Psoas muscle (tissue), 8 donors: ENCODE measurements around the gene BAHCC1. TPM values are rescaled to one million over a fixed set of nuclear protein-coding genes. Genes with fewer than 3 reads are reported as not detected.

ENCODE experiments used
- ATAC-seq, 4 donors: fragments of 200-7000 bp; cut with Tn5 transposase; one replicate each; pipeline ENCODE4 v1.9.1; 2020; ENCODE audit warnings: moderate library complexity in 3 of 4, mild to moderate bottlenecking in 2 of 4
- DNase-seq, 2 donors: peaks; one replicate each; pipeline ENCODE4 v3.0.0-alpha.2; 2020
- H3K27ac ChIP-seq: fragments of 200-600 bp; one replicate; pipeline ENCODE4 v1.8.0; 2022
- H3K27me3 ChIP-seq, 3 donors: fragments of 200-600 bp in 1 of 3; one replicate each; pipeline versions ENCODE4 v1.6.1 to v1.8.0; 2013 to 2022; ENCODE audit warnings: low read length in 2 of 3, mild to moderate bottlenecking in 2 of 3, moderate library complexity in 1 of 3; ENCODE audit not compliant: insufficient read depth in 3 of 3
- H3K36me3 ChIP-seq, 2 donors: fragments of 200-600 bp in 1 of 2; one replicate each; pipeline versions ENCODE4 v1.6.1 to v1.8.0; 2013 to 2022; ENCODE audit warnings: low read depth in 1 of 2, mild to moderate bottlenecking in 1 of 2, moderate library complexity in 1 of 2; ENCODE audit not compliant: insufficient read depth in 1 of 2
- H3K4me1 ChIP-seq: fragments of 200-600 bp; one replicate; pipeline ENCODE4 v1.8.0; 2022
- H3K4me3 ChIP-seq: fragments of 200-600 bp; one replicate; pipeline ENCODE4 v1.8.0; 2022; ENCODE audit warnings: mild to moderate bottlenecking
- H3K9me3 ChIP-seq: fragments of 200-600 bp; one replicate; pipeline ENCODE4 v1.8.0; 2022
- CTCF ChIP-seq: fragments of 200-600 bp; IDR thresholded peaks from one replicate; pipeline ENCODE4 v1.8.0; 2022; ENCODE audit warnings: antibody characterized with exemption
- WGBS, 3 donors: extraction: QIAGEN DNeasy Blood & Tissue Kit; methylation state at CpG; one replicate each; pipeline versions ENCODE4 v1.1.6 to v1.1.7; 2013; 5-methylcytosine and 5-hydroxymethylcytosine counted together
- intact Hi-C, 2 donors: fragments of 100-400 bp; cut with DNase I; formaldehyde crosslinking; loops; one replicate each; pipeline versions ENCODE4 v1.11.0 to v1.14.2; 2022
- polyA plus RNA-seq, 3 donors: library from polyadenylated mRNA; stranded (reverse); fragments of 200-250 nt; gene quantifications; one replicate each; pipeline ENCODE4 v1.2.3, GENCODE V29; 2013
- total RNA-seq, 4 donors: library from RNA; stranded (reverse); fragmentation: NEBNext Ultra II Directional in 2 of 4; extraction: Animal tissue kit (Norgen Biotek cat#: 25700) in 2 of 4; gene quantifications; one replicate each; pipeline versions ENCODE4 v1.2.1 to v1.2.4, GENCODE V29; 2021 to 2023
- donor health status: healthy with polysubstance abuse.
- donor health status: DM: no; HTN: no; CAD: no; lungs with moderate emphysema.
- donor health status: Bipolar disorder and iron deficiency.
- donor health status: healthy.
- donor health status: DM: yes; HTN: yes; CAD: no.
- donor health status: DM: no; HTN: no; CAD: no.
- donor health status: DM: no; HTN: no; CAD: no.
- donor health status: DM: yes; HTN: yes; CAD: no.

The BAHCC1 gene
- total and polyA plus RNA-seq, 7 donors = 2.8 to 10.7 (median 6.6) TPM

- TF ChIP-seq CTCF = no peak
- peak overlapping the region; percentile 99 for H3K27ac ChIP-seq
- no peak for ATAC-seq
- H3K9me3 ChIP-seq = no peaks in the 10 kb centered on the region
- no peak overlapping the region for H3K4me3 ChIP-seq
- H3K36me3 ChIP-seq = no peaks in the 10 kb centered on the region
- H3K27me3 ChIP-seq = no peaks in the 10 kb centered on the region
- peaks cover 40% of the 10 kb centered on the region for H3K4me1 ChIP-seq
- WGBS, 3 donors = 70 to 77% (median 74%) methylated on average over 10 of the region's 10 CpGs
- intact Hi-C loops = loop anchor here in 1 of 2 donors (5.0 kb wide), 1 partner anchor 82 kb away; no protein-coding TSS in a partner anchor
- no peak for DNase-seq
Observed at GRCh38 chr17:81389585-81389984, 5.7 kb upstream of the BAHCC1 start.

GRCh38 chr17:81390029-81390872 lies 5.0 kb upstream of the BAHCC1 start:
- no peak for DNase-seq
- Histone ChIP-seq H3K4me1 (peaks cover 44% of the 10 kb centered on the region), H3K9me3 (no peaks in the 10 kb centered on the region), H3K27ac (peak overlapping the region; percentile 99), H3K36me3 (no peaks in the 10 kb centered on the region), H3K27me3 (no peaks in the 10 kb centered on the region), H3K4me3 (no peak overlapping the region)
- intact Hi-C loops = loop anchor here in 1 of 2 donors (5.0 kb wide), 2 partner anchors 98 to 138 kb away; no protein-coding TSS in a partner anchor
- ATAC-seq = no peak
- no peak for TF ChIP-seq CTCF
- 82 to 87% (median 85%) methylated on average over 13 to 17 of the region's 17 CpGs for WGBS, 3 donors

- no peak for ATAC-seq
- 91 to 95% (median 94%) methylated on average over 13 of the region's 13 CpGs for WGBS, 3 donors
- Histone ChIP-seq H3K27me3 (no peaks in the 10 kb centered on the region), H3K4me3 (no peak overlapping the region), H3K27ac (peak overlapping the region; percentile 99), H3K4me1 (peaks cover 44% of the 10 kb centered on the region), H3K9me3 (no peaks in the 10 kb centered on the region), H3K36me3 (no peaks in the 10 kb centered on the region)
- DNase-seq = no peak
- no peak for TF ChIP-seq CTCF
- intact Hi-C loops = loop anchor here in 1 of 2 donors (5.0 kb wide), 2 partner anchors 99 to 139 kb away; no protein-coding TSS in a partner anchor
Observed at GRCh38 chr17:81390873-81391255, 4.4 kb upstream of the BAHCC1 start.

GRCh38 chr17:81391293-81391935 lies 3.8 kb upstream of the BAHCC1 start:
- TF ChIP-seq CTCF = no peak
- WGBS, 3 donors = 70 to 82% (median 72%) methylated on average over 10 of the region's 10 CpGs
- H3K4me3 ChIP-seq = peak overlapping the region; percentile 76
- no peak for DNase-seq
- peaks cover 44% of the 10 kb centered on the region for H3K4me1 ChIP-seq
- H3K27ac ChIP-seq = peak overlapping the region; percentile 99
- no peaks in the 10 kb centered on the region for H3K36me3 ChIP-seq
- H3K9me3 ChIP-seq = no peaks in the 10 kb centered on the region
- no peak for ATAC-seq
- intact Hi-C loops = loop anchor here in 1 of 2 donors (5.0 kb wide), 2 partner anchors 99 to 139 kb away; no protein-coding TSS in a partner anchor
- no peaks in the 10 kb centered on the region for H3K27me3 ChIP-seq
